Activated CD4-positive, alpha-beta memory T cell treated with anti-CD3 and anti-CD28 coated beads, Interleukin-2, amount 10 ng/mL, durations not matched to agents 7 days and 5 days (primary cell): ENCODE data around the gene LRRC74A. TPM values are rescaled to one million over a fixed set of nuclear protein-coding genes. Genes with fewer than 3 reads are reported as not detected.

ENCODE experiments used
- CTCF ChIA-PET: fragments of 350-600 bp; sonication (Branson Sonifier 250); formaldehyde crosslinking; loops from one replicate; lab custom pipeline; 2021; ENCODE audit warnings: antibody characterized with exemption, inconsistent platforms; lab: Charles Lee
- POLR2A ChIA-PET: fragments of 350-600 bp; sonication (Branson Sonifier 250); formaldehyde crosslinking; loops from one replicate; lab custom pipeline; 2021; ENCODE audit warnings: antibody characterized with exemption; lab: Charles Lee
- DNase-seq: peaks from one replicate; pipeline ENCODE4 v3.0.0-alpha.2; 2020
- H3K27ac Mint-ChIP-seq: one replicate; pipeline ENCODE4 v1.8.0; 2021; ENCODE audit warnings: mild to moderate bottlenecking, mixed read lengths
- H3K27me3 Mint-ChIP-seq: one replicate; pipeline ENCODE4 v1.8.0; 2021; ENCODE audit warnings: mixed read lengths
- H3K36me3 Mint-ChIP-seq: one replicate; pipeline ENCODE4 v1.8.0; 2021; ENCODE audit warnings: low read depth, mixed read lengths
- H3K4me1 Mint-ChIP-seq: one replicate; pipeline ENCODE4 v1.8.0; 2021; ENCODE audit warnings: mixed read lengths
- H3K4me3 Mint-ChIP-seq: one replicate; pipeline ENCODE4 v1.8.0; 2021; ENCODE audit warnings: mild to moderate bottlenecking, mixed read lengths
- H3K9me3 Mint-ChIP-seq: one replicate; pipeline ENCODE4 v1.8.0; 2021; ENCODE audit warnings: mixed read lengths
- total RNA-seq, 2 experiments: library from RNA; stranded (reverse); gene quantifications; one replicate each; pipeline ENCODE4 v1.2.3, GENCODE V29; 2021

LRRC74A gene
- total RNA-seq, 2 experiments from 2014 or later: not detected

GRCh38 chr14:76782885-76783566 is 43.2 kb upstream of the LRRC74A start:
- peak; percentile 13 for DNase-seq
- Mint-ChIP-seq H3K27ac (peak overlapping the region; percentile 27), H3K4me1 (peaks cover 34% of the 10 kb centered on the region), H3K9me3 (no peaks in the 10 kb centered on the region), H3K36me3 (no peaks in the 10 kb centered on the region), H3K27me3 (no peaks in the 10 kb centered on the region), H3K4me3 (no peak overlapping the region)
- ChIA-PET CTCF (interaction anchor here (0.6 to 7.4 kb wide), 6 partner anchors 22 to 267 kb away, joined by 3 to 60 read pairs (median 6); no protein-coding TSS in a partner anchor), POLR2A (interaction anchor here (0.8 to 3.3 kb wide), 3 partner anchors 15 to 29 kb away, joined by 3 to 17 read pairs (median 4); partner anchors contain the start of genes ANGEL1 and VASH1)

DNA sequence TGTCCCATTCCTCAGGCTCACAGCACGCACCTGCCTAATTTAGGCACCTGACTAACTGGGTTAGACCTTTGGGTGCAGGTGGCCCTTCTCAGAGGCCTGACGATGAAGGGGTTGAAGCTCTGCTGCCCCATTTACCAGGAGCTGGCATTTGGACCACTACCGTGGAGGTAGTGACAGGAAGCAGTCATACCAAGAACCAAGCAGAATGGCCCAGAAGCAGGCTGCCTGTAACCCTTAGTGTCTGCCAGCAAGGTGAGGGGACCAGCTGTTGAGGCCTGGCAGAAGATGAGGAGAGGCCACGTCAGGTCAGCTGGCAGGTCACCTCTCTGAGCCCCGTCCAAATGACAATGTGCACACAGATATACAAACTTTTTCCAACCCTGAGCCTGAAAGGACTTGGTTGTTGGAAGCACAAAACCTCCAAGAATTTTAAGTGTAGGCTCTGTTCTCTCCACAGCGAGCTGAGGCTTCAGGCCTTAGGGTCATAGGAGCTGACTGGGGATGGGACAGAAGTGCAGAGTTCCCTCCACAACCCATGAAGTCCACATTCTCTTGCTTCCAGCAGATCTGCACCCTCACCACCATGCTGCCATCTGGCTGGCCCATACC is 41.8 kb upstream of the LRRC74A start:
- Mint-ChIP-seq H3K36me3 (no peaks in the 10 kb centered on the region), H3K9me3 (no peaks in the 10 kb centered on the region), H3K27me3 (no peaks in the 10 kb centered on the region), H3K27ac (no peak overlapping the region), H3K4me3 (no peak overlapping the region), H3K4me1 (peaks cover 34% of the 10 kb centered on the region)
- CTCF ChIA-PET: interaction anchor here (1.1 to 7.4 kb wide), 10 partner anchors 12 to 286 kb away, joined by 3 to 60 read pairs (median 9); partner anchors contain the start of genes ANGEL1 and VASH1
- POLR2A ChIA-PET: interaction anchor here (1.4 to 3.3 kb wide), 2 partner anchors 16 to 28 kb away, joined by 9 to 17 read pairs; partner anchors contain the start of gene ANGEL1
- DNase-seq: no peak

DNA sequence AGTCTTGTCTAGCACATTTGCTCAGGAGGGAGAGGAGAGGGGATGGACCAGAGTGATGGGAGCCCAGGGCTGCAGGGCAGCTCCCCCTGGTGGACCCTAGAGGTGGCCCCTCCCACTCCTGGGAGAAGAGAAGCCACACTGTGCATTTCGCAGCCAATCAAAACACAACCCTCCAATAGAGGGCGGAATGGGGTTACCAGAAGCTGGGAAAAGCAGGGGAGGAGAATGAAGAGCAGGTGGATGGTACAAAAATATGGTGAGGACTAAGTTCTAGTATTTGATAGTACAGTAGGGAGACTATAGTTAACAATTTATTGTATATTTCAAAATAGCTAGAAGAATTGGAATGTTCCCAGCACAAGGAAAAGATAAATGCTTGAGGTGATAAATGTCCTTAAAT is 41.3 kb upstream of the LRRC74A start:
- Mint-ChIP-seq H3K27me3 (no peaks in the 10 kb centered on the region), H3K4me3 (no peak overlapping the region), H3K36me3 (no peaks in the 10 kb centered on the region), H3K9me3 (no peaks in the 10 kb centered on the region), H3K27ac (no peak overlapping the region), H3K4me1 (peaks cover 34% of the 10 kb centered on the region)
- ChIA-PET CTCF (interaction anchor here (0.6 to 7.4 kb wide), 14 partner anchors 8 to 286 kb away, joined by 3 to 60 read pairs (median 6); partner anchors contain the start of genes ANGEL1 and VASH1), POLR2A (interaction anchor here (1.4 to 3.3 kb wide), 2 partner anchors 17 to 27 kb away, joined by 9 to 17 read pairs; partner anchors contain the start of gene ANGEL1)
- peak; percentile 62 for DNase-seq

DNA sequence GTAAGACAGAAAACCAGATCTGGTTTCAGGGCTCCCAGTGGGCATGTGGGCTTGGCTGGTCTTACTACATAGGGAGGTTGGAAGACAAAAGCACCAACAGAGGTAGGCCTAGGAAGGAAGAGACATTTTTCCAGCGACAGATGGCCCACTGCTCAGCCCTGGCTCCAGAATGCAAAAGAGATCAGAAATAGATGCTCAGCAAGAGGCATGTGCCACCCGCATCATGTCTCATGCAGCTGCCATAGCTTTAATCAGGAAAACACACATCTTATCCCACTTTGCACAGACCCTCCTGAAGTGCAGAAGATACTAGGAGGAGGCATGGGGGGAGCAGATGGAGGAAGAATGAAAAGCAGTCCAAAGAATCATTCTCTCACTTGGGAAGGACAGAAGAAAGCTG is 39.6 kb upstream of the LRRC74A start:
- Mint-ChIP-seq H3K27me3 (no peaks in the 10 kb centered on the region), H3K9me3 (no peaks in the 10 kb centered on the region), H3K4me1 (peaks cover 28% of the 10 kb centered on the region), H3K27ac (no peak overlapping the region), H3K4me3 (no peak overlapping the region), H3K36me3 (peaks cover 5% of the 10 kb centered on the region)
- ChIA-PET CTCF (interaction anchor here (1.2 to 7.4 kb wide), 2 partner anchors 24 to 76 kb away, joined by 5 to 60 read pairs; no protein-coding TSS in a partner anchor), POLR2A (no interaction called here)
- DNase-seq: no peak

- H3K27ac Mint-ChIP-seq: no peak overlapping the region
- no peak for DNase-seq
- no peak overlapping the region for H3K4me3 Mint-ChIP-seq
- ChIA-PET POLR2A (no interaction called here), CTCF (no interaction called here)
- H3K36me3 Mint-ChIP-seq: peaks cover 7% of the 10 kb centered on the region
- H3K9me3 Mint-ChIP-seq: no peaks in the 10 kb centered on the region
- H3K27me3 Mint-ChIP-seq: no peaks in the 10 kb centered on the region
- no peaks in the 10 kb centered on the region for H3K4me1 Mint-ChIP-seq
Observed at GRCh38 chr14:76792422-76792821, 33.8 kb upstream of the LRRC74A start.

GRCh38 chr14:76793324-76793723 is 32.9 kb upstream of the LRRC74A start:
- Mint-ChIP-seq H3K9me3 (no peaks in the 10 kb centered on the region), H3K4me3 (no peak overlapping the region), H3K4me1 (no peaks in the 10 kb centered on the region), H3K27me3 (no peaks in the 10 kb centered on the region), H3K36me3 (peaks cover 11% of the 10 kb centered on the region), H3K27ac (no peak overlapping the region)
- CTCF ChIA-PET: no interaction called here
- no peak for DNase-seq
- POLR2A ChIA-PET: no interaction called here

GRCh38 chr14:76793956-76794355 is 32.3 kb upstream of the LRRC74A start:
- CTCF ChIA-PET: no interaction called here
- Mint-ChIP-seq H3K36me3 (peaks cover 11% of the 10 kb centered on the region), H3K9me3 (no peaks in the 10 kb centered on the region), H3K4me1 (no peaks in the 10 kb centered on the region), H3K27ac (no peak overlapping the region), H3K4me3 (no peak overlapping the region), H3K27me3 (no peaks in the 10 kb centered on the region)
- DNase-seq: no peak
- POLR2A ChIA-PET: no interaction called here

DNA sequence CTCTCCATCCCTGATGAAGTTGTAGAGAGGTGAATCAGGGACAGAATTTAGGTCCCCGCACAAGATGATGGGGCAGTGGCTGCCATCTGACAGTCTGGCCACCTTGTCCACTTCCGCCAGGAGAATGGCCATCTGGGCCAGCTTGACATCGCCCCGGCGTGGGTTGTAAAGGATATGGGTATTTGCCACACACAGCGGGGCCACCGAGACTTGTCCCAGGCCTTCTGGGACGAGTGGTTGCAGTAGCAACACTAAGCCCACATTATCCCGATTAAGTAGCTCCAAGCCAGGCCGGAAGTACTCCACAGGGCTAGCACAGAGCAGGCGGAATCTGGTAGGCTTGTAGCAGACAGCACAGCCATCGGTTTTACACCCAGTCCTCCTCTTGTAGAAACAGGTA is 19.8 kb upstream of the LRRC74A start:
- CTCF ChIA-PET: interaction anchor here (1.8 kb wide), 1 partner anchor 96 kb away, joined by 11 read pairs; no protein-coding TSS in a partner anchor
- POLR2A ChIA-PET: no interaction called here
- DNase-seq: no peak
- H3K9me3 Mint-ChIP-seq: no peaks in the 10 kb centered on the region
- no peak overlapping the region for H3K4me3 Mint-ChIP-seq
- H3K27me3 Mint-ChIP-seq: no peaks in the 10 kb centered on the region
- H3K36me3 Mint-ChIP-seq: peaks cover 21% of the 10 kb centered on the region
- H3K4me1 Mint-ChIP-seq: peaks cover 12% of the 10 kb centered on the region
- no peak overlapping the region for H3K27ac Mint-ChIP-seq

DNA sequence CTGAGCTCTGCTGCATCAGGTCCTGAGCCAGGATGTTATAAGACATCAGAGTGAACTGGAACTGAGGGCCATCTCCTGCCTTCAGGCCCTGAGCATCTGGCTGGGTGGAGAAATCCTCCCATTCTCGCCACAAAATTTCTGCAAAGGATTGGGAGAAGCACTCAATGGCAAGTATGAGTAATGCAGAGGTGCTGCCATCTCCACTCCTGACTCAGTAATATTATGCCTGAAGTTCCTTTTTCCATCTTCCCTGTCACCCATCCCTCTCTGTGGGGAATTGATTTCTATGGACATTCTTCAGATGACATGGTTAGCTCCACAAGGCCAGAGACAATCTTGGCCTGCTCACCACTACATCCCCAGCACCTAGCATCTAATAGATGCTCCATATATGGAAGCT is 18.2 kb upstream of the LRRC74A start:
- Mint-ChIP-seq H3K27me3 (no peaks in the 10 kb centered on the region), H3K9me3 (no peaks in the 10 kb centered on the region), H3K4me1 (peaks cover 22% of the 10 kb centered on the region), H3K27ac (no peak overlapping the region), H3K36me3 (peaks cover 13% of the 10 kb centered on the region), H3K4me3 (no peak overlapping the region)
- ChIA-PET CTCF (interaction anchor here (1.8 kb wide), 1 partner anchor 97 kb away, joined by 11 read pairs; no protein-coding TSS in a partner anchor), POLR2A (no interaction called here)
- DNase-seq: no peak

DNA sequence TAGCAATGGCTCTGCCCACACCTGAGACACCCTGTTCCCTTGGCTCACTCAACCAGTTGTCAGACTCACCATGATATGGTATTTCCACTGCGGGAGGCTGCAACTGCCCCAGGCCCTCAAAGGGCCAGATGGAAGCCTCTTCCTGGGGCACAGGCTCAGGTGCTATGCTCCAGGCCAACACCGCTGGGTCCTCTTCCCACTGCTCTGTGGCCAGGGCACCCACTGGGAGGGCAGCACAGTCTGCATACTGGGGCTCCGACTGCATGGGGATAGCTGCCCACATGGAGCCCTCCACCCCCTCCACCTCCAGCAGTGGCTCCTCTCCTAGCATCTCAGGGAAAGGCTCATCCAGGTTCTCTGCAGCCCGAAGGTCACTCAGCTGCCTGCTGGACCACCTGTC is 17.2 kb upstream of the LRRC74A start:
- no peak overlapping the region for H3K27ac Mint-ChIP-seq
- H3K4me1 Mint-ChIP-seq: peaks cover 25% of the 10 kb centered on the region
- no peak for DNase-seq
- ChIA-PET POLR2A (no interaction called here), CTCF (no interaction called here)
- no peak overlapping the region for H3K4me3 Mint-ChIP-seq
- H3K27me3 Mint-ChIP-seq: no peaks in the 10 kb centered on the region
- peaks cover 4% of the 10 kb centered on the region for H3K36me3 Mint-ChIP-seq
- H3K9me3 Mint-ChIP-seq: no peaks in the 10 kb centered on the region

- POLR2A ChIA-PET: interaction anchor here (0.9 to 2.5 kb wide), 2 partner anchors 26 to 49 kb away, joined by 3 to 9 read pairs; partner anchors contain the start of gene VASH1
- no peaks in the 10 kb centered on the region for H3K9me3 Mint-ChIP-seq
- peaks cover 4% of the 10 kb centered on the region for H3K36me3 Mint-ChIP-seq
- peak overlapping the region; percentile 90 for H3K4me3 Mint-ChIP-seq
- DNase-seq: no peak
- no peak overlapping the region for H3K27ac Mint-ChIP-seq
- H3K27me3 Mint-ChIP-seq: no peaks in the 10 kb centered on the region
- peaks cover 25% of the 10 kb centered on the region for H3K4me1 Mint-ChIP-seq
- CTCF ChIA-PET: interaction anchor here (0.6 to 3.3 kb wide), 18 partner anchors 14 to 288 kb away, joined by 3 to 31 read pairs (median 4); partner anchors contain the start of gene VASH1
Observed at GRCh38 chr14:76810525-76810924, 15.7 kb upstream of the LRRC74A start.

DNA sequence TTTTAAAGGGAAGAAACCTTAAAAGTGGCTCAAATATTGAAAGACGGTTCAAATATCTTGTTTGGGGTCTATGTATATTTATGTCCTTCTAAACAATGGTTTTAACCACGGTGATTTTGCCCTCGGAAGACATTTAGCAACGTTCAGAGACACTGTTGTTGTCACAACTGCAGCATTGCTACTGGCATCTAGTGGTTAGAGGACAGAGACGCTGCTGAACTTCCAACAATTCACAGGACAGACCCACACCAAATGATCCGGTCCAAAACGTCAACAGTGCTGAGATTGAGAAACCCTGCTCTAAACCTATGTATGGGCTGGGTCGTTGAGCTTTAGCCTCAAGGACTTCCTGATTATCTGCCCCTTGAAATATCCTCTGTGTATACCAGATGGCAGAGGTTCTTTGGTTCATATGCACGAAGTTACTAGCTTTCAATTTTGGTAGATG is 15.2 kb upstream of the LRRC74A start:
- Mint-ChIP-seq H3K9me3 (no peaks in the 10 kb centered on the region), H3K27me3 (no peaks in the 10 kb centered on the region), H3K36me3 (peaks cover 4% of the 10 kb centered on the region), H3K27ac (peak overlapping the region; percentile 34), H3K4me3 (peak overlapping the region; percentile 90), H3K4me1 (peaks cover 25% of the 10 kb centered on the region)
- POLR2A ChIA-PET: interaction anchor here (0.9 to 2.5 kb wide), 3 partner anchors 22 to 50 kb away, joined by 3 to 9 read pairs (median 6); partner anchors contain the start of gene VASH1
- peak; percentile 35 for DNase-seq
- CTCF ChIA-PET: interaction anchor here (0.6 to 3.3 kb wide), 18 partner anchors 15 to 288 kb away, joined by 3 to 31 read pairs (median 4); partner anchors contain the start of gene VASH1
